ENCODE measurements around the gene CCDC187. TPM values are rescaled to one million over a fixed set of nuclear protein-coding genes. Genes with fewer than 3 reads are reported as not detected.
"Not testable (repeated sequence)": the region's sequence is repeated elsewhere in the genome, so short reads cannot be mapped to it uniquely, and the experiment has no call there.

The CCDC187 gene
- total RNA-seq, 4 donors from 2014 or later = 0.27 to 5.1 (median 2.2) TPM

- peaks cover 6 to 11% of the 10 kb centered on the region in 2 donors for H3K4me1 ChIP-seq
- no peak overlapping the region for H3K27ac ChIP-seq
Measured at GRCh38 chr9:136240941-136241340, 63.0 kb downstream of the CCDC187 start.

GRCh38 chr9:136239983-136240330, 63.9 kb downstream of the CCDC187 start:
- intact Hi-C loops (cut with DNase I; ENCODE audit: low total_unique reads) = no loop called here
- TF ChIP-seq POLR2A (IDR thresholded peaks at IDR 0.05) = no peak
- TF ChIP-seq CTCF (IDR thresholded peaks at IDR 0.05) = no peak
- Histone ChIP-seq H3K36me3 (no peaks in the 10 kb centered on the region), H3K9me3 (no peaks in the 10 kb centered on the region), H3K27me3 (no peaks in the 10 kb centered on the region), H3K4me3 (no peak overlapping the region), H3K4me1 (peaks cover 6 to 9% of the 10 kb centered on the region in 2 donors), H3K27ac (no peak overlapping the region)
- no peak for DNase-seq

More at GRCh38 chr9:136240941-136241340, 63.0 kb downstream of the CCDC187 start:
- H3K36me3 ChIP-seq = no peaks in the 10 kb centered on the region
- H3K9me3 ChIP-seq = no peaks in the 10 kb centered on the region
- no peaks in the 10 kb centered on the region for H3K27me3 ChIP-seq
- DNase-seq = no peak
- TF ChIP-seq POLR2A (IDR thresholded peaks at IDR 0.05) = no peak
- no peak for TF ChIP-seq CTCF (IDR thresholded peaks at IDR 0.05)
- intact Hi-C loops (cut with DNase I; ENCODE audit: low total_unique reads) = no loop called here
- no peak overlapping the region for H3K4me3 ChIP-seq

GRCh38 chr9:136239135-136239982, 64.5 kb downstream of the CCDC187 start:
- H3K9me3 ChIP-seq = no peaks in the 10 kb centered on the region
- H3K27ac ChIP-seq = no peak overlapping the region
- intact Hi-C loops (cut with DNase I; ENCODE audit: low total_unique reads) = no loop called here
- no peak for TF ChIP-seq CTCF (IDR thresholded peaks at IDR 0.05)
- no peak for TF ChIP-seq POLR2A (IDR thresholded peaks at IDR 0.05)
- no peaks in the 10 kb centered on the region for H3K27me3 ChIP-seq
- H3K4me1 ChIP-seq = peaks cover 2 to 3% of the 10 kb centered on the region in 2 donors
- DNase-seq = no peak
- no peak overlapping the region for H3K4me3 ChIP-seq
- H3K36me3 ChIP-seq = no peaks in the 10 kb centered on the region

- H3K4me1 ChIP-seq = no peaks in the 10 kb centered on the region
- no peaks in the 10 kb centered on the region for H3K9me3 ChIP-seq
- intact Hi-C loops (cut with DNase I; ENCODE audit: low total_unique reads) = no loop called here
- H3K36me3 ChIP-seq = no peaks in the 10 kb centered on the region
- DNase-seq = no peak
- no peak overlapping the region for H3K27ac ChIP-seq
- TF ChIP-seq CTCF (IDR thresholded peaks at IDR 0.05) (no peak), POLR2A (IDR thresholded peaks at IDR 0.05) (no peak)
- H3K4me3 ChIP-seq = no peak overlapping the region
- H3K27me3 ChIP-seq = no peaks in the 10 kb centered on the region
Measured at GRCh38 chr9:136238342-136238732, 65.6 kb downstream of the CCDC187 start.

GRCh38 chr9:136237486-136238341, 66.2 kb downstream of the CCDC187 start:
- no peak for DNase-seq
- no peak overlapping the region for H3K27ac ChIP-seq
- TF ChIP-seq POLR2A (IDR thresholded peaks at IDR 0.05) (no peak), CTCF (IDR thresholded peaks at IDR 0.05) (no peak)
- no peak overlapping the region for H3K4me3 ChIP-seq
- H3K9me3 ChIP-seq = no peaks in the 10 kb centered on the region
- intact Hi-C loops (cut with DNase I; ENCODE audit: low total_unique reads) = no loop called here
- no peaks in the 10 kb centered on the region for H3K27me3 ChIP-seq
- no peaks in the 10 kb centered on the region for H3K4me1 ChIP-seq
- no peaks in the 10 kb centered on the region for H3K36me3 ChIP-seq

- intact Hi-C loops (cut with DNase I; ENCODE audit: low total_unique reads) = not testable (repeated sequence)
Measured at GRCh38 chr9:136236471-136237410, 67.2 kb downstream of the CCDC187 start.

More at GRCh38 chr9:136236471-136237410, 67.2 kb downstream of the CCDC187 start:
- H3K4me1 ChIP-seq, H3K36me3 ChIP-seq, H3K27ac ChIP-seq, H3K4me3 ChIP-seq, H3K27me3 ChIP-seq, H3K9me3 ChIP-seq, DNase-seq: not testable (repeated sequence)

All from uterus (tissue), 4 donors.